ENCODE data around the gene MAGI1. TPM values are rescaled to one million over a fixed set of nuclear protein-coding genes. Genes with fewer than 3 reads are reported as not detected.
A peak's percentile ranks its signal among the peaks of the same experiment; 100 is the strongest.

Gene MAGI1
- total RNA-seq, 1 donor from 2014 or later: 30.5 TPM

DNA sequence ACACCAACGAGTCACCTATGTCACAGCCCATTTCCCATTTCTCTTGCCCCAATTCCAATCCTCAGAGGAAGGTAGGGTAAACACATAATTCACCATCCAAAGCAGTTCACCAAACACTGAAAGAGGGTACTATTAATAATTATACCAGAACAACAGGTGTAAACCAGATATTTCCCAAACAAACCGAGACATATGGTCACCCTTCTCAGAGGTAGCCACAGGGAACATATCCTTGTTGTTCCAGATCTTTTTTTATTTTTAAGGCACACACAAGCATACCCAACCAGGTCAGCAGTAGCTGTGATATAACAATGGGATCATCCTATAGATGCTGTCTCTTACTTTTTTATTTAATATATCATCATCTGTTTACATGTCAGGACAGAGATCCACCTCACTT, 24.7 kb downstream of the MAGI1 start:
- DNase-seq (ENCODE audit: low read depth): peak; percentile 47

DNA sequence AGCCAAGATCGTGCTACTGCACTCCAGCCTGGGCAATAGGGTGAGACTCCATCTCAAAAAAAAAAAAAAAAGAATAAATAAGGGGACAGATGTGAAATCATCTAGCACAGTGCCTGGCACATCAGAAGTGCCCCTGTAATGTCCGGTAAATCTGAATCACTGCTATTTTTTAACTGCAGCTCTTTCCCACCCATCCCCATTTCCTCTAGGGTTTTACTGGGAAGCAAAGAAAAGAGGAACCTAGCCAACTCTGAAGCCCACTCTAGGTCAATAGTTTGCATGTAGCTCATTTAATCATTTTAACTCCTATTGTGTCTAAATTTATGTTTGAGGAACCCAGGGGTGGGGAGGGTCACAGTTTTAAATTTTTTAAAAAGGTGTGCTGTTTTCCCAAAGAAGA, 26.0 kb downstream of the MAGI1 start:
- no peak for DNase-seq (ENCODE audit: low read depth)

GRCh38 chr3:66010739-66011655, 27.7 kb downstream of the MAGI1 start:
- DNase-seq (ENCODE audit: low read depth): peak; percentile 38

DNA sequence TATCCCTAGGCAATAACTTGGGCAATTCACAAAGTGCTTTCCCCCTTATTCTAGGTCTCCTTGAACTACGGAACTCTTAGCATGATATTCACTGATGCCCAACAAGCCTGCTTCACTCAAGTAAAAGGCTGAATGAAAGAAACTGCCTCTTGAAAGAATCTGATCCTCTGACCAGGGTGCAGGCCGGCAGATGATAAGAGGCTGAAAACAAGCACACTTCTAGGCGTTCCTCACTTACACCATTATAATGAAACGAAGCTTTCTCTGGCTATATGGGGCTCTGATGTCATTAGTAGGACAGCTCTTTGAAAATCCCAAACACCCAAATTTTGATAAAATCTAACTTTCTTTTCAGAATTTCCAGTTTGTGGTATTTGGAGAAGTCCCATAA, 28.4 kb downstream of the MAGI1 start:
- no peak for DNase-seq (ENCODE audit: low read depth)

DNA sequence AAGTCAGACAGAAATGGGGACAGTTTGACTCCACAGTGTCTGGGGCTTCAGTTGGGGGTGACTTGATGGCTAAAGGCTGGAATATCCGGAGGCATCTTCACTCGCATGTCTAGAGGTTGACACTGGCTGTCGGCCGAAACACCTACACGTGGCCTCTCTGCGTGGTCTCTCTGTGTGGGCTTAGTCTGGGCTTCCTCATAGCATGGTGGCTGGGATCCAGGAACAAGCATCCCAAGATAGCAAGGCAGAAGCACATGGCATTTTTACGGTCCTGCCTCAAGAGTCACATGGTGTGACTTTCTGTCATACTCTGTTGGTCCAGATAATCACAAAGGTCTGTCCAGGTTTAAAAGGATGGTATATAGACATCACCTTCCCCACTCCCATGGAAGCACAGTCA, 34.5 kb downstream of the MAGI1 start:
- DNase-seq (ENCODE audit: low read depth): no peak

DNA sequence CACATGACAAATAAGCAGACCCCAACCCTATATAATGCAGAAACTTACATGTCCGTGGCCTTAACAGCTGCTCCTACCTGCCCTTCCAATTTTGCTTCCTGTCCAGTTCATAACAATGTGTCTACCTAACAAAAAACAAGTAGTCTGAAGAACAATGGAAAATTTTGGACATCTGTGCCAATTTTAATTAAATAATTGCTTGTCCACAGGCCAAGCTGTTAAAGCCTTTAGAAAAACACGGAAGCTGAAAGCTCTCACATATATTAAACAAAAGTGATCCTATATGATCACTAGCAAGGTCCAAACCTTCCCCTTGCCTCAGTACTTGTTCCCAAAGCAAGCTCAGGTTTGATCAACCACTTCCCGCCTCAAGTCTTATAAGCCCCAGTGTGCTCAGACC, 37.1 kb downstream of the MAGI1 start:
- no peak for DNase-seq (ENCODE audit: low read depth)

DNA sequence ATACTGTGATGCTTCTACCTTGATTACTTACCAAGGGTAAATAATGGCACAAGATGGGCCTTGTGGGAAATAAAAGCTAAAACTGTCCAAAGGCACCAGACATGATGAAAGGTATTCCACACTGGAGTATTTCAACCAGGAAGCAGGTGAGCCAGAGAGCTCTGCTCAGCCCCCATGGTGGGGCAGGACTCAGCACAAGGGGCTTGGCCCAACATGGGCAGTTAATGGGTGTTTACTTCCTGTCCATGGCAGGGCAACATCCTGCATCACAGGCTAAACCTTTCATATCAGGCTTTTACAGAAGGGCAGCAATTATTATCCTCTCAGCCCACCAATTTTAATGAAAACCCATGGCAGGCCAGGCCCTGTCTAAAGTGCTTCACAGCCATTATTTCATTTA, 38.2 kb downstream of the MAGI1 start:
- DNase-seq (ENCODE audit: low read depth): no peak

GRCh38 chr3:65999606-66000005, 39.1 kb downstream of the MAGI1 start:
- peak; percentile 92 for DNase-seq (ENCODE audit: low read depth)

GRCh38 chr3:65996589-65996988, 42.1 kb downstream of the MAGI1 start:
- peak; percentile 44 for DNase-seq (ENCODE audit: low read depth)

- no peak for DNase-seq (ENCODE audit: low read depth)
Observed at GRCh38 chr3:65995515-65995914, 43.2 kb downstream of the MAGI1 start.

GRCh38 chr3:65995030-65995429, 43.7 kb downstream of the MAGI1 start:
- DNase-seq (ENCODE audit: low read depth): peak; percentile 65

GRCh38 chr3:65993134-65993900, 45.4 kb downstream of the MAGI1 start:
- no peak for DNase-seq (ENCODE audit: low read depth)

GRCh38 chr3:65992106-65992505, 46.6 kb downstream of the MAGI1 start:
- DNase-seq (ENCODE audit: low read depth): no peak

- no peak for DNase-seq (ENCODE audit: low read depth)
Observed at GRCh38 chr3:65988411-65989180, 50.1 kb downstream of the MAGI1 start.

DNA sequence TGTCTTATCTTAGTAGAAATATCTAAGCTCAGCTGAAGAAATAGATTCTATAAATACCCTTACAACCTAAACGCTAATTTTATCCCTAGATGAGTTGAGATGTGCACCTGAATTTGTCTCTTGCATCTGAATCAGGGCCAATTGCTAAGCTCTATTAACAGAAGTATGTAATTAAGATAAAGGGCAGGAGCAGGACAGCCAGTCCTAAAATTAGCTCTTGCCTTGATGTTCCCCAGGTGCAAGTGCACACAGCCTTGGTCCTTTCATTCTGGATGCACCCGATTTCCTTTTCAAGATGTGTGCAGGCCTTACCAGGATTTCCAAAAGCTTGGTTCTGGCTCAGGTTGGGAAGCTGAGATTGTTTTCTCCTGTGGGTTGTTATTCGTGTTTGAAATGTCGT, 52.4 kb downstream of the MAGI1 start:
- no peak for DNase-seq (ENCODE audit: low read depth)

GRCh38 chr3:65984975-65985374, 53.7 kb downstream of the MAGI1 start:
- no peak for DNase-seq (ENCODE audit: low read depth)

DNA sequence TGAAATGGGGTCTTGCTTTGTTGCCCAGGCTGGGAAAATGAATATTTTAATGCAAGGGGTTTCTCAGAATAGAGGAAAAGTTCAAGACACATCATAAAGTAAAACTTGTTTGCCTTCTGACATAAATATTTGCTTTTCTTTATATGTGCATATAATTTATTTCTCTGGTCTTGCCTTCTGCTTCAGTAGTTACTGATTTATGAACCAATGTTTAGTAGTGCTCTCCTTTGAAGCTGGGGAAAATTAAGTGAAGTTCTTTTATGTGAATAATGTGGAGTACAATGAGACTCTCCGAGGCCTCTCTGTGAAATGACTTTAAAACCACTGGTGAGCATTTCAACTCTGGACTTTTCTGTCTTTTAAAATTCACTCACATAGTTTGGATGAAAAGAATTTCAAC, 55.6 kb downstream of the MAGI1 start:
- DNase-seq (ENCODE audit: low read depth): no peak

- no peak for DNase-seq (ENCODE audit: low read depth)
Observed at GRCh38 chr3:65979731-65980130, 59.0 kb downstream of the MAGI1 start.

GRCh38 chr3:65979162-65979561, 59.6 kb downstream of the MAGI1 start:
- DNase-seq (ENCODE audit: low read depth): no peak

DNA sequence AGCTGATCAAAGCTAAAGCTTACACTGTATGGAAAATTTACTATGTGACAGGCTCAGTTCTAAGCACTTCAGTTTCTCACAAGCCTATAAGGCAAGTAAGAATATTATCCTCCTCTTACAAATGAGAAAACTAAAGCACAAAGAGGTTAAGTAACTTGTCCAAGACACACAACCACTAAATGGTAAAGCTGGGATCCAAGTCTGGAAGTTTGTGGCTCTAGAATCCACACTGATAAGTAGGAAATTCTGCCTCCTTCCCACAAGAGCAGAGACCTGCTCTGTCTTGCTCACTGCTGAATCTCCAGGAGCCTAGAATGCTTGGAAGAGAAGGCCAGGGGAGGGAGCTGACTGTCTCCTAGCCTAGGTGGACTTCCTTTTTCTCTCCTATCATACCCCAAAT, 60.6 kb downstream of the MAGI1 start:
- no peak for DNase-seq (ENCODE audit: low read depth)

DNA sequence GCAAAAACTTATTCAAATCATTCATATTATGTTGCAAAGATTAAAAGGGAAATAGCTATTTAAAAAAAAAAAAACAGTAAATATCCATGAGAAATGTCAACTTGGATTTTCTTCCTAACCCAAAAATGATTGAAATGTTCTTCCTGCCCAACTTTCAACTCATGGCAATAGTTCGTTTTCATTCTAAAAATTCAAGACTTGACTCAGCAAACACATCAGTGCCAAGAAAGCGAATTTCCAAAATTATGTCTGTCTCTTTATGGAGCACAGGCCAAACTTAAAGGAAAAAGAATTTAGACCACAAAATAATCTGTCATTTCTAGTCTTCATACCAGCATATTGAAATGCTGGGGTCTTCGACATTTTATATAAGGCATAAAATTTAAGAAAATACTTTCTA, 63.7 kb downstream of the MAGI1 start:
- no peak for DNase-seq (ENCODE audit: low read depth)

DNA sequence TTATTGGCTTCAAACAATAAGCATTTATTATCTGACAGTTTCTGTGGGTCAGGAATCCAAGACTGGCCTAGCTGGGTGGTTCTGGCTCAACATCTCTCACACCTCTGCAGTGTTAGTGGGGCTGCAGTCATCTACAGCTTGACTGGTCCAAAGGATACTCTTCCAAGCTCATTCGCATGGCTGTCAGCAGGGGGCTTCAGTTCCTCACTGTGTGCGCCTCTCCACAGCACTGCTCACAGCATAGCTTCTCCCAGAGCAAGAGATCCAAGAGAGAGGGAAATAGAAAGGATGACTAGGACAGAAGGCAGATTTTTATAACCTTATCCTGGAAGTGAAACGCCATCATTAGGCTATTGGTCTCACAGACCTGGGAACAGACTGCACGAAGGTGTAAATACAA, 64.2 kb downstream of the MAGI1 start:
- no peak for DNase-seq (ENCODE audit: low read depth)
